ENCODE data around the gene TIMP4. TPM values are rescaled to one million over a fixed set of nuclear protein-coding genes. Genes with fewer than 3 reads are reported as not detected.
A peak's percentile ranks its signal among the peaks of the same experiment; 100 is the strongest.

The TIMP4 gene
- total RNA-seq, 3 donors from 2014 or later: 1.2 to 8.7 (median 3.6) TPM

DNA sequence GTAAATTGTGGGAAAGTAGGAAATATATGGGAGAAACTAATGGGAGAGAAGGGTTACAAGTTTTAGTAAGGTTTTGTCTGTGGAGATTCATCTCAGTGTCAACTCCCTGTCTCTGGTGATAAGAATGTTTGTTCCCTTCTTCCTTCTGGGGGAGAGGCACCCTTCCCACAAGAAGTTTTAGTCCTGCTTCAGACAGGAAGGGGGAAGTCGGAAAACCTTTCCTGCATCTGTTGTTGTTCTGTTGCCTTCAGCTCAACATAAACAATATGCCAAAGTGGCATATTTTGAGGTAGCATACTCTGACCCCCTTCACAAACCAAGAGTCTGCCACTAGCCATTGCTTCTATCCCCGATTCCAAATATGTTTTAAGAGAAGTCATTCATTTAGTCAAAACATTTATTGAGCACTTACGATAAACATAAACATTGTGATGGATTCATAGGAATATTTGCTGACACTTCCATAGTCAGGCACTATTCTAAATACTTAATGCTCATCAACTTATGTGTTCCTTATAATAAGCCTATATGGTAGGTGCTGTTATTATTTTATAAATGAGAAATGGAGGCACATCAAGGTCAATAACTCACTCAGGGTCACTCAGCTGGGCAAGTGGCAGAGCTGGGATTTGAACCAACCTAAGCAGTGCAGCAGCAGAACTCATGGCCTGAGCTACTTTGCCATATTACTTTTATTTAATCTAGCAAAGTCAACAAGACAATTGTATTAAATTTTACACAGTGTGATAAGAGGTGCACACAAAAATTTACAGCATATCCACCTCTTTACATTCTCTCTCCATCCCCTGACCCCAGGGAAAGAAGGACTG, 34.2 kb upstream of the TIMP4 start:
- Histone ChIP-seq H3K4me3 (no peak overlapping the region), H3K4me1 (ENCODE audit: low read depth) (peaks cover 32% of the 10 kb centered on the region), H3K36me3 (ENCODE audit: low read depth) (no peaks in the 10 kb centered on the region), H3K9me3 (no peaks in the 10 kb centered on the region)
- DNase-seq (no peak), ATAC-seq (peak; percentile 21)
- intact Hi-C loops (cut with DNase I, micrococcal nuclease): no loop called here
- TF ChIP-seq, protein P1, sequence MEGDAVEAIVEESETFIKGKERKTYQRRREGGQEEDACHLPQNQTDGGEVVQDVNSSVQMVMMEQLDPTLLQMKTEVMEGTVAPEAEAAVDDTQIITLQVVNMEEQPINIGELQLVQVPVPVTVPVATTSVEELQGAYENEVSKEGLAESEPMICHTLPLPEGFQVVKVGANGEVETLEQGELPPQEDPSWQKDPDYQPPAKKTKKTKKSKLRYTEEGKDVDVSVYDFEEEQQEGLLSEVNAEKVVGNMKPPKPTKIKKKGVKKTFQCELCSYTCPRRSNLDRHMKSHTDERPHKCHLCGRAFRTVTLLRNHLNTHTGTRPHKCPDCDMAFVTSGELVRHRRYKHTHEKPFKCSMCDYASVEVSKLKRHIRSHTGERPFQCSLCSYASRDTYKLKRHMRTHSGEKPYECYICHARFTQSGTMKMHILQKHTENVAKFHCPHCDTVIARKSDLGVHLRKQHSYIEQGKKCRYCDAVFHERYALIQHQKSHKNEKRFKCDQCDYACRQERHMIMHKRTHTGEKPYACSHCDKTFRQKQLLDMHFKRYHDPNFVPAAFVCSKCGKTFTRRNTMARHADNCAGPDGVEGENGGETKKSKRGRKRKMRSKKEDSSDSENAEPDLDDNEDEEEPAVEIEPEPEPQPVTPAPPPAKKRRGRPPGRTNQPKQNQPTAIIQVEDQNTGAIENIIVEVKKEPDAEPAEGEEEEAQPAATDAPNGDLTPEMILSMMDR (IDR thresholded peaks at IDR 0.05): no peak

DNA sequence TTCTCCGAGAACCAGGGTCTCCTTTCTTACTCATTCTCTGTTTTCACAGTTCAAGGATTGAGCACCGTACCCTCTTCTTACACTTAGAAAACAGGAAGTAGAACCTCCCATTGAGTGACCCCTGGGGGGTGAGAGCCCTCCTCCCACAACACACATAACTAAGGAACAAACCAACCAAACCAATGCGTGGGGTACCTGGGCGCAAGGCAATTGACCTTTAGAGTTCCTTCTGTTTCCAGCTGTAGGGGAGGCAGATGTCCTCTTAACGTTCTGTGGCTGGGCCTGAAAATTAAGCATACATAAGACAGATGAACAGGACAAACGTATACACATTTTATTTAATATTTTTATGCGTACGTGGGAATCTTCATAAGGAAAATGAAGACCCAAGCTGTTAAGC, 33.5 kb upstream of the TIMP4 start:
- H3K9me3 ChIP-seq: no peaks in the 10 kb centered on the region
- ATAC-seq: no peak
- TF ChIP-seq, protein P1 (IDR thresholded peaks at IDR 0.05): no peak
- no peak overlapping the region for H3K4me3 ChIP-seq
- peaks cover 34% of the 10 kb centered on the region for H3K4me1 ChIP-seq (ENCODE audit: low read depth)
- no peaks in the 10 kb centered on the region for H3K36me3 ChIP-seq (ENCODE audit: low read depth)
- intact Hi-C loops (cut with DNase I, micrococcal nuclease): no loop called here
- DNase-seq: no peak

DNA sequence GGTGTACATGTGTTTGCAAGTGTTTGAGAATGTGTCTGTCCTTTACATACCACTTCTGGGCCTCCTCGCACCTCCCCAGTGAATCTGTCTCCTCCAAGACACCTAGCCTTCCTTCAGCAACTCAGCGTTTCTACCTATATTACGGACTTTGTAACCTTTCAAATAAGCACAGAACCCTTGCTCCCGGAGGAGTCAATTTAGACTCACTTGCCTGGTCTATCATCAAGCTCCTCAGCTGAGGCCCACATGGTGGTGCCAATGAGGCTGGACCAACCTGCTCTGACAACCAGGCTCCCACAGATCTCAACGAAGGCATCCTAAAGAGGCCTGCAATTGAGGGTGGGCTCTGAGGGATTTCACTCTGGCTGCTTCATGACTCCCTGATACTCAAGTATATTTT, 32.8 kb upstream of the TIMP4 start:
- Histone ChIP-seq H3K36me3 (ENCODE audit: low read depth) (no peaks in the 10 kb centered on the region), H3K9me3 (no peaks in the 10 kb centered on the region), H3K4me1 (ENCODE audit: low read depth) (peaks cover 33% of the 10 kb centered on the region), H3K4me3 (no peak overlapping the region)
- intact Hi-C loops (cut with DNase I, micrococcal nuclease): no loop called here
- no peak for ATAC-seq
- DNase-seq: no peak
- TF ChIP-seq, protein P1 (IDR thresholded peaks at IDR 0.05): no peak

DNA sequence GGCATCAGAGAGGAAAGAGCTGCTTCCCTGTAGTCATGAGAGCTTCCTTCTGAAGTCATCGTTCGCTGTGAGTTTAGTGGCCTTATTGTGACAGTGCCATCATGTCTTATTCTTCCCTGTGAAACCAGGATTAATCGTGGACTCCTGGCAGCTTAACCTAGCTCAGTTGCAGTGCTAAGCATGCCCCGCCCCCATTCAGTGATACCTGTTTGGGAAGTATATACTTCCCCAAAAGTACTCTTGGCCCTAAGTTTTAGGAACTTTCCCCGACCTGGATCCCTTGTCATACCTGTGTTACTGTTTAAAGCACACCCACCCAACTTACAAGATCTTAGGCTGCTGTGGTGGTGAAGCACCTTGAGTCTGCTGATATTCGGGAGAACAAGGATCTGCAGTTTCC, 32.1 kb upstream of the TIMP4 start:
- no peaks in the 10 kb centered on the region for H3K9me3 ChIP-seq
- no peaks in the 10 kb centered on the region for H3K36me3 ChIP-seq (ENCODE audit: low read depth)
- DNase-seq (no peak), ATAC-seq (no peak)
- TF ChIP-seq, protein P1 (IDR thresholded peaks at IDR 0.05): no peak
- peaks cover 29% of the 10 kb centered on the region for H3K4me1 ChIP-seq (ENCODE audit: low read depth)
- no peak overlapping the region for H3K4me3 ChIP-seq
- intact Hi-C loops (cut with DNase I, micrococcal nuclease): no loop called here

DNA sequence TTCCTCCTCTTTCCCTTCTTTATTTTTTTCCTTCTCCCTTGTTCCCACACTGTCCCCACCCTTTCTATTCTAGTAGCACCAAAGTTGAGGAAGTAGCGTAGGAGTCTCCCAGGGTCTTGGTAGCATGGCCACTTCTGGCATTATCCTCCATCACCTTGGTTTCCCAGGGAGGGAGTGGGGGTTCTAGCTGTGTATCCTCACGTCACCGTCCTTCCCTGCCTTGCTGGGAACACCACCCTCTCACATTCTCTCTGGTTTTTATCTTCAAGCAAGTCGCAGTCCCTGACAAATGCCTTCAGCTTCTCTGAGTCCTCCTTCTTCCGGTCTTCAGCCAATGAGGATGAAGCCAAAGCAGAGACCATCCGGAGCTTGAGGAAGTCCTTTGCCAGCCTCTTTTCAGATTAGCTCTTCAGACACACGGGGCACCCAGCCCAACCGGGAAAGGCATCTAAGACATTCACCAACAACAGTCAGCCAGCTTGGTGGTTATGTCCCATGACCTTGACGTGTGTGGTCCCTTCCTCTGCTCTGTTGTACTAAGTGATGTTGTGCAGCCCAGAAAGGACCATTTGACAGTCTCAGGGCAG, 31.6 kb upstream of the TIMP4 start:
- H3K36me3 ChIP-seq (ENCODE audit: low read depth): no peaks in the 10 kb centered on the region
- TF ChIP-seq, protein P1 (IDR thresholded peaks at IDR 0.05): no peak
- ATAC-seq: no peak
- DNase-seq: no peak
- H3K4me1 ChIP-seq (ENCODE audit: low read depth): peaks cover 29% of the 10 kb centered on the region
- H3K4me3 ChIP-seq: no peak overlapping the region
- H3K9me3 ChIP-seq: no peaks in the 10 kb centered on the region
- intact Hi-C loops (cut with DNase I, micrococcal nuclease): no loop called here

Measured in mucosa of descending colon (tissue), 3 donors.